Activated CD4-positive, alpha-beta memory T cell treated with anti-CD3 and anti-CD28 coated beads for 36 hours (primary cell): Measurements from ENCODE around the gene ICAM5. TPM values are rescaled to one million over a fixed set of nuclear protein-coding genes. Genes with fewer than 3 reads are reported as not detected.
A peak's percentile ranks its signal among the peaks of the same experiment; 100 is the strongest.
"Not testable (repeated sequence)": the region's sequence is repeated elsewhere in the genome, so short reads cannot be mapped to it uniquely, and the experiment has no call there.

Source experiments
- CTCF ChIA-PET: fragments of 350-600 bp; sonication (Branson Sonifier 250); formaldehyde crosslinking; loops from one replicate; lab custom pipeline; 2021; ENCODE audit warnings: antibody characterized with exemption, inconsistent platforms; lab: Charles Lee
- POLR2A ChIA-PET: fragments of 350-600 bp; sonication (Branson Sonifier 250); formaldehyde crosslinking; loops from one replicate; lab custom pipeline; 2021; ENCODE audit warnings: antibody characterized with exemption; lab: Charles Lee
- DNase-seq: peaks from one replicate; pipeline ENCODE4 v3.0.0-alpha.2; 2020
- H3K27ac Mint-ChIP-seq: one replicate; pipeline ENCODE4 v1.8.0; 2021; ENCODE audit warnings: mixed read lengths
- H3K27me3 Mint-ChIP-seq: one replicate; pipeline ENCODE4 v1.8.0; 2021; ENCODE audit warnings: mixed read lengths
- H3K36me3 Mint-ChIP-seq: one replicate; pipeline ENCODE4 v1.8.0; 2021; ENCODE audit warnings: mixed read lengths
- H3K4me1 Mint-ChIP-seq: one replicate; pipeline ENCODE4 v1.8.0; 2021; ENCODE audit warnings: low read depth, mixed read lengths
- H3K4me3 Mint-ChIP-seq: one replicate; pipeline ENCODE4 v1.8.0; 2021; ENCODE audit warnings: mild to moderate bottlenecking, mixed read lengths
- H3K9me3 Mint-ChIP-seq: one replicate; pipeline ENCODE4 v1.8.0; 2021; ENCODE audit warnings: mixed read lengths
- intact Hi-C: fragments of 100-400 bp; cut with micrococcal nuclease; formaldehyde crosslinking; loops from one replicate; pipeline ENCODE4 v1.15.1; 2023
- total RNA-seq, 2 experiments: library from RNA; stranded (reverse); gene quantifications; one replicate each; pipeline ENCODE4 v1.2.3, GENCODE V29; 2021

The ICAM5 gene
- total RNA-seq, 2 experiments from 2014 or later, result 1.1 to 1.3 TPM

DNA sequence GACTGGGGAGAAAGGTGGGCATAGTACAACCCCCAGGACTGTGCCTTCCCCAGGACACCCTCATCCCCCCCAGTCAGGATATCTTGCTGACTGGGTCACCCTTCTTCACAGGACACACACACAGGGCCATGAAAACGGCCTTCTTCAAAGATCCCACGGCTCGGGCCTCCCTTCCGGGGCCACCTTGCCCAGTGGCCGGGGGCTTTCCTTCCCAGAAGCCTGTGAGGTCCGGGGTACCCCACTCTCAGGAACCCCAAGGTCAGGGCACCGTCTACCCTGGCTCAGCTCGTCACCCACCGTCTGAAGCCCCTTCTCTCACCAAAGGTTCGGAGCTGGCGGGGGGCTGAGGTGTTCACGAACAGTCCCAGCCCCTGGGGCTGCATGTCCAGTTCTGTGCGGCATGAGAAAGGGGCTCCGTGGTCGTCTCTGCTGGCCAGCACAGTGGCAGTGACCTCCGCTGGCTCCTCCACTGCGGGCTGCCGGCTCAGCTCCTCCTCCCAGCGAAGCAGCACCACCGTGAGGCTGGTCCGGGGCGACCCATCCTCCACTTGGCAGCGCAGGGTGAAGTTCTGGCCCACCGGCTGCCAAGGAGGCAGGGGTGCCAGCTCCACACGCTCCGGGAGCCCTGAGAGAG, 45.7 kb downstream of the ICAM5 start:
- intact Hi-C loops, result loop anchor here (10.0 kb wide), 1 partner anchor 141 kb away; the partner anchor contains the start of gene DNMT1
- ChIA-PET POLR2A (interaction anchor here (0.5 kb wide), 1 partner anchor 474 kb away, joined by 3 read pairs; no protein-coding TSS in a partner anchor), CTCF (no interaction called here)
- H3K4me3 Mint-ChIP-seq, result no peak overlapping the region
- peaks cover 26% of the 10 kb centered on the region for H3K36me3 Mint-ChIP-seq
- peaks cover 51% of the 10 kb centered on the region for H3K4me1 Mint-ChIP-seq
- no peak for DNase-seq
- H3K27ac Mint-ChIP-seq, result no peak overlapping the region
- H3K9me3 Mint-ChIP-seq, result no peaks in the 10 kb centered on the region
- no peaks in the 10 kb centered on the region for H3K27me3 Mint-ChIP-seq

DNA sequence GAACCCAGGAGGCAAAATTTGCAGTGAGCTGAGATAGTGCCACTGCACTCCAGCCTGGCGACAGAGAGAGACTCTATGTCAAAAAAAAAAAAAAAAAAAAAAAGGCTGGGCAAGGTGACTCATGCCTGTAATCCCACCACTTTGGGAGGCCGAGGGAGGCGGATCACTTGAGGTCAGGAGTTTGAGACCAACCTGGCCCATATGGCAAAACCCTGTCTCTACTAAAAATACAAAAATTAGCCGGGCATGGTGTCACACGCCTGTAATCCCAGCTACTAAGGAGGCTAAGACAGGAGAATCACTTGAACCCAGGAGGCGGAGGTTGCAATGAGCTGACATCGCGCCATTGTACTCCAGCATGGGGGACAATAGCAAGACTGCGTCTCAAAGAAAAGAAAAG, 47.0 kb downstream of the ICAM5 start:
- intact Hi-C loops, result loop anchor here (10.0 kb wide), 1 partner anchor 142 kb away; the partner anchor contains the start of gene DNMT1
- H3K4me3 Mint-ChIP-seq, H3K27me3 Mint-ChIP-seq, H3K27ac Mint-ChIP-seq, H3K9me3 Mint-ChIP-seq, DNase-seq, POLR2A ChIA-PET: not testable (repeated sequence)
- CTCF ChIA-PET, result interaction anchor here (2.1 kb wide), 1 partner anchor 52 kb away, joined by 4 read pairs; no protein-coding TSS in a partner anchor
- peaks cover 26% of the 10 kb centered on the region for H3K36me3 Mint-ChIP-seq
- H3K4me1 Mint-ChIP-seq, result peaks cover 51% of the 10 kb centered on the region

DNA sequence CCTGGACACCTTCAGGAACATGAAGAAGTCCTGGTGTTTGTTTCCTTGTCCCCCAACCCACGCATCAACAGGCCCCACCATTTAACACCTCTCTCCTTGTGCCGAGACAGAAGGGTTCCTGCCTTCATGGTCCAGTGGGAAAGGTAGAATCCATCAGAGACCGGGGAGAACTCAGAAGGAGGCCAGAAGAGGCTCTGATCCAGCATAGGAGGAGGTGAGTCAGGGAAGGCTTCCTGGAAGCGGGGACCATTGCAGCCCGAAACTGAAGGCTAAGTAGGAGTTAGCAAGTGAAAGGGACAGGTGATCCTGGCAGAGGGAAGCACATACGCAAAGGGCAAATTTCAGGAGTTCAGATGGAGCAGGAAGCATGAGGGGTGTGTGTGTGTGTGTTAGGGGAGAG, 49.2 kb downstream of the ICAM5 start:
- Mint-ChIP-seq H3K9me3 (no peaks in the 10 kb centered on the region), H3K27me3 (no peaks in the 10 kb centered on the region), H3K4me1 (peaks cover 33% of the 10 kb centered on the region), H3K27ac (peak overlapping the region; percentile 90), H3K4me3 (peak overlapping the region; percentile 86), H3K36me3 (peaks cover 10% of the 10 kb centered on the region)
- ChIA-PET POLR2A (no interaction called here), CTCF (interaction anchor here (0.6 to 1.0 kb wide), 2 partner anchors 69 to 235 kb away, joined by 4 read pairs; no protein-coding TSS in a partner anchor)
- peak; percentile 48 for DNase-seq
- intact Hi-C loops, result loop anchor here (10.0 kb wide), 1 partner anchor 144 kb away; the partner anchor contains the start of gene DNMT1

DNA sequence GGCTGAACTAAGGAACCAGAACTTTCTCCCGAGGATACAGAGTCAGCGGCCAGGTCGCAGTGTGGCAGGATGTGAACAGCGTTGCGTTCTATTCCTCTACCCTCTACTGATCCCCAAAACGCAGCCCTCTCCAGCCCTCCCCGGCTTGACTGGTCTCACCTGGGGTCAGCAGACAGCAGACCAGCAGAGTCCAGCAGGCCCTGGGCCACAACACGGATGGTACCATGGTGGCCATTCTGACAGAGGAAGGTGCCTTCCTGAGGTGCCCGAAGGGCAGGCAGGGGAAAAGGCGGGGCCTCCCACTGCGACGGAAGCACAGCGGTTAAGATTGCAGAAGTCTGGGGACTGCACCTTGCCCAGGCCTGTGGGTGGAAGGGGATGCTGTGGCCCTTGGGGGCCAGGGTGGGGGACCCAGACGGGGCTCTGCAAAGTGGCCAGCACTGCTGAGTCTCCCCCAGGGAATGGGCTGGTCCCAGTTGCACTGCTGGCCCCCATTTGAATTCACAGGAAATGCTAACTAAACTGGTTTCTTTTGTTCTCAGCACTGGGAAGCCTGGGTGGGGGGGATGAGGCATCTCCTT, 49.7 kb downstream of the ICAM5 start, which contains the start of gene ICAM3:
Gene ICAM3 (minus strand): TSS at position 245 of the 581 bp plus-strand sequence. CDS start 10 bp downstream, at position 235.
- intact Hi-C loops, result loop anchor here (10.0 kb wide), 1 partner anchor 145 kb away; the partner anchor contains the start of gene DNMT1

DNA sequence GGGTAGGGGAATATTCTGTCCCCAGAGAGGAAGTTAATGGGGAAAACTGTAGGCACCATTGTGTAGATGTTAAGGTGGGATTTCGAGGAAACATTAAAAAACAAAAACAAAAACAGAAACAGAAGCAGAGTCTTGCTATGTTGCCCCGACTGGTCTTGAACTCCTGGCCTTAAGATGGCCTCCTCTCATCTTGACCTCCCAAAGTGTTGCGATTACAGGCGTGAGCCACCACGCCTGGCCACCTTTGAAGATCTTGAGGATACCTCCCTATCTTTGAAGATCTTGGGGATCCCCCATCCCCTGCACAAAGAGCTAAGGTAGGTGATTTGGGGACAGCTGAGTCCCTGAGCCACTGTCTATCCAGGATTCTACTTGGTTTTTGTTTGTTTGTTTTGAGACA, 50.2 kb downstream of the ICAM5 start:
- CTCF ChIA-PET, result interaction anchor here (1.6 kb wide), 1 partner anchor 51 kb away, joined by 3 read pairs; no protein-coding TSS in a partner anchor
- Mint-ChIP-seq H3K4me3 (peak overlapping the region; percentile 86), H3K4me1 (peaks cover 27% of the 10 kb centered on the region), H3K9me3 (no peaks in the 10 kb centered on the region), H3K36me3 (peaks cover 7% of the 10 kb centered on the region), H3K27ac (peak overlapping the region; percentile 90), H3K27me3 (no peaks in the 10 kb centered on the region)
- POLR2A ChIA-PET, result interaction anchor here (1.3 kb wide), 1 partner anchor 69 kb away, joined by 5 read pairs; the partner anchor contains the start of gene ICAM1
- no peak for DNase-seq
- intact Hi-C loops, result loop anchor here (10.0 kb wide), 1 partner anchor 145 kb away; the partner anchor contains the start of gene DNMT1

More for the DNA sequence above, 49.7 kb downstream of the ICAM5 start, which contains the start of gene ICAM3:
- peak within 1 kb of the TSS; percentile 86 for H3K4me3 Mint-ChIP-seq
- CTCF ChIA-PET, result no interaction called here
- DNase-seq, result peak; percentile 86
- H3K9me3 Mint-ChIP-seq, result no peaks in the 10 kb centered on the region
- peaks cover 10% of the 10 kb centered on the region for H3K36me3 Mint-ChIP-seq
- H3K27me3 Mint-ChIP-seq, result no peaks in the 10 kb centered on the region
- H3K4me1 Mint-ChIP-seq, result peaks cover 28% of the 10 kb centered on the region
- H3K27ac Mint-ChIP-seq, result peak within 1 kb of the TSS; percentile 90
- POLR2A ChIA-PET, result no interaction called here

DNA sequence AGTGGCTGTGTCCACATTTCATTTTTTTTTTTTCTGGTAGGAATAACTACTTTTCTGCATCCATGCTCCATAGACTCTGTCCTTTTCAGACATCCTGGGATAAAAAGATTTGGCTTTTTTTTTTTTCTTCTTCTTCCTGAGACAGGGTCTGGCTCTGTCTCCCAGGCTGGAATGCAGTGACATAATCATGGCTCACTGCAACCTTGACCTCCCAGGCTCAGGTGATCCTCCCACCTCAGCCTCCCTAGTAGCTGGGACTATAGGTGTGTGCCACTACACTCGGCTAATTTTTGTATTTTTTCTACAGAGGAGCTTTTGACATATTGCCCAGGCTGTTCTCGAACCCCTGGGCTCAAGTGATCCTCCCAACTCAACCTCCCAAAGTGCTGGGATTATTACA, 53.7 kb downstream of the ICAM5 start:
- CTCF ChIA-PET, result interaction anchor here (0.7 to 1.1 kb wide), 3 partner anchors 10 to 237 kb away, joined by 3 to 4 read pairs (median 3); no protein-coding TSS in a partner anchor
- intact Hi-C loops, result no loop called here
- Mint-ChIP-seq H3K4me1 (peaks cover 19% of the 10 kb centered on the region), H3K36me3 (no peaks in the 10 kb centered on the region), H3K27me3 (no peaks in the 10 kb centered on the region), H3K27ac (no peak overlapping the region), H3K9me3 (no peaks in the 10 kb centered on the region), H3K4me3 (no peak overlapping the region)
- POLR2A ChIA-PET, result no interaction called here
- no peak for DNase-seq

DNA sequence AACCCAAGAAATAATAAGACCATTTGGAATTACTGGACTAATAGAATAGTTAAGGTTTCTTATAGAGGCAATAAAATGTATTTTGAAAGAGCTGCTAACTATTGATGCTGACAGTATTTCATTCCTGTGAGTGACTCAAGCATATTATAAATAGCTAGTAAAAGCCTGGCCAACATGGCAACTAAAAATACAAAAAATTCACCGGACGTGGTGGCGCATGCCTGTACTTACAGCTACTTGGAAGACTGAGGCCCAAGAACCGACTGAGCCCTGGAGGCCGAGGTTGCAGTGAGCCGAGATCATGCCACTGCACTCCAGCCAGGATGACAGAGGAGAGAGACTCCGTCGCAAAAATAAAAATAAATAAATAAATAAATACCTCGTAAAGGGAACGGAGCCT, 55.0 kb downstream of the ICAM5 start:
- Mint-ChIP-seq H3K27me3 (no peaks in the 10 kb centered on the region), H3K36me3 (no peaks in the 10 kb centered on the region), H3K4me1 (peaks cover 9% of the 10 kb centered on the region), H3K4me3 (no peak overlapping the region), H3K27ac (no peak overlapping the region), H3K9me3 (no peaks in the 10 kb centered on the region)
- ChIA-PET CTCF (no interaction called here), POLR2A (interaction anchor here (1.2 kb wide), 1 partner anchor 11 kb away, joined by 3 read pairs; no protein-coding TSS in a partner anchor)
- DNase-seq, result no peak
- intact Hi-C loops, result no loop called here

Other genes with a start within 250 kb of the ICAM5 start
- gene SHFL, start 203.6 kb upstream of the ICAM5 start, total RNA-seq, result 10 to 100 TPM; 53.5 to 62.9 TPM
- gene ANGPTL6, start 187.3 kb upstream of the ICAM5 start, total RNA-seq, result 10 to 100 TPM; 11.8 to 12.4 TPM
- 100 to 1,000 TPM in 1 of 2 experiments, 10 to 100 TPM in 1; 99.2 to 107 TPM for gene PPAN, start 183.6 kb upstream of the ICAM5 start, total RNA-seq
- 10 to 100 TPM; 28.4 to 29.6 TPM for gene P2RY11, start 178.3 kb upstream of the ICAM5 start, total RNA-seq
- gene EIF3G, start 170.1 kb upstream of the ICAM5 start, total RNA-seq, result 100 to 1,000 TPM; 218 to 245 TPM
- 100 to 1,000 TPM; 356 to 357 TPM for gene DNMT1, start 95.0 kb upstream of the ICAM5 start, total RNA-seq
- 1 to 10 TPM; 9.4 to 9.8 TPM for gene S1PR2, start 58.6 kb upstream of the ICAM5 start, total RNA-seq
- 100 to 1,000 TPM; 106 to 115 TPM for gene MRPL4, start 37.7 kb upstream of the ICAM5 start, total RNA-seq
- gene ICAM1, start 18.8 kb upstream of the ICAM5 start, total RNA-seq, result 10 to 100 TPM; 45.2 to 46.4 TPM
- gene ICAM4, start 3.0 kb upstream of the ICAM5 start, total RNA-seq, result under 1 TPM; 0.34 to 0.59 TPM
- gene ZGLP1, start 19.9 kb downstream of the ICAM5 start, total RNA-seq, result 1 to 10 TPM in 1 of 2 experiments, under 1 TPM in 1; 0.85 to 2.0 TPM
- 10 to 100 TPM in 1 of 2 experiments, 1 to 10 TPM in 1; 9.9 to 12.2 TPM for gene FDX2, start 26.1 kb downstream of the ICAM5 start, total RNA-seq
- 10 to 100 TPM; 81.5 to 85.0 TPM for gene RAVER1, start 43.6 kb downstream of the ICAM5 start, total RNA-seq
- gene ICAM3, start 49.7 kb downstream of the ICAM5 start, total RNA-seq, result 100 to 1,000 TPM; 125 to 132 TPM
- 100 to 1,000 TPM; 168 to 186 TPM for gene TYK2, start 90.6 kb downstream of the ICAM5 start, total RNA-seq
- 100 to 1,000 TPM; 189 to 207 TPM for gene CDC37, start 113.6 kb downstream of the ICAM5 start, total RNA-seq
- gene PDE4A, start 130.6 kb downstream of the ICAM5 start, total RNA-seq, result 10 to 100 TPM; 15.7 to 17.5 TPM
- 10 to 100 TPM; 68.0 to 71.0 TPM for gene KEAP1, start 213.4 kb downstream of the ICAM5 start, total RNA-seq
- gene S1PR5, start 227.5 kb downstream of the ICAM5 start, total RNA-seq, result under 1 TPM; 0.12 to 0.40 TPM